Duodenal mucosa (tissue), 2 donors: ENCODE measurements around the gene CRYGN.

Source experiments
- H3K27ac ChIP-seq: one replicate; pipeline ENCODE4 v1.7.0; 2013; ENCODE audit warnings: low read depth, low read length
- H3K27me3 ChIP-seq, 2 donors: one replicate each; pipeline ENCODE4 v1.7.0; 2013; ENCODE audit warnings: low read length in 2 of 2, control low read depth in 1 of 2; ENCODE audit not compliant: insufficient read depth in 2 of 2, control insufficient read depth in 1 of 2
- H3K36me3 ChIP-seq, 2 donors: one replicate each; pipeline ENCODE4 v1.7.0; 2013; ENCODE audit warnings: low read length in 2 of 2, control low read depth in 1 of 2; ENCODE audit not compliant: insufficient read depth in 2 of 2, control insufficient read depth in 1 of 2
- H3K4me1 ChIP-seq, 2 donors: one replicate each; pipeline ENCODE4 v1.7.0; 2013; ENCODE audit warnings: low read length in 2 of 2, control low read depth in 1 of 2; ENCODE audit not compliant: insufficient read depth in 2 of 2, control insufficient read depth in 1 of 2
- H3K4me3 ChIP-seq, 2 donors: one replicate each; pipeline ENCODE4 v1.7.0; 2013; ENCODE audit warnings: low read length in 2 of 2, low read depth in 1 of 2
- H3K9ac ChIP-seq, 2 donors: one replicate each; pipeline ENCODE4 v1.7.0; 2013; ENCODE audit warnings: low read length in 2 of 2, low read depth in 1 of 2
- H3K9me3 ChIP-seq, 2 donors: one replicate each; pipeline ENCODE4 v1.7.0; 2013; ENCODE audit warnings: low read length in 2 of 2, control low read depth in 1 of 2; ENCODE audit not compliant: control insufficient read depth in 1 of 2

Gene CRYGN

DNA sequence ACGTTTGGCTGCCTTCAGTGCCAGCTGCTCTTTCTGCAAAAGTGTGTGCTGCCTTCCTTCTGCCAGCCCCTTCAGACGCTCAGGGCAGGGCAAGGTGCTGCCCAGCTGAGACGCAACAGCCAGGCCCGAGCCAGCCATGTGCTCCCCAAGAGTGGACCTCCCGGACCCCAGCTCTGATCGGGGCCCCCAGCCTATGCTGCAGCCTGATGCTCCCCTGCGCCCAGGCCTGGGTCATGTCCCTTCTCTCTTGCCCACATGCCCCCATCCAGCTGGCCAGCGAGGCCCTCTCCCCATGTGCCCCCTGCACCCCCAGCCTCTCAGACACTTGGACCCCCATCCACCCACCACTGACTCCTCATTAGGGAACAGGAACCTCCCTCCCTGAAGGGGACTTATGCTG is 47.9 kb downstream of the CRYGN start:
- no peak overlapping the region for H3K9ac ChIP-seq
- H3K4me3 ChIP-seq: no peak overlapping the region
- no peak overlapping the region for H3K27ac ChIP-seq
- no peaks in the 10 kb centered on the region for H3K36me3 ChIP-seq
- peaks cover 6 to 8% of the 10 kb centered on the region in 2 donors for H3K27me3 ChIP-seq
- H3K9me3 ChIP-seq: no peaks in the 10 kb centered on the region
- H3K4me1 ChIP-seq: no peaks in the 10 kb centered on the region

DNA sequence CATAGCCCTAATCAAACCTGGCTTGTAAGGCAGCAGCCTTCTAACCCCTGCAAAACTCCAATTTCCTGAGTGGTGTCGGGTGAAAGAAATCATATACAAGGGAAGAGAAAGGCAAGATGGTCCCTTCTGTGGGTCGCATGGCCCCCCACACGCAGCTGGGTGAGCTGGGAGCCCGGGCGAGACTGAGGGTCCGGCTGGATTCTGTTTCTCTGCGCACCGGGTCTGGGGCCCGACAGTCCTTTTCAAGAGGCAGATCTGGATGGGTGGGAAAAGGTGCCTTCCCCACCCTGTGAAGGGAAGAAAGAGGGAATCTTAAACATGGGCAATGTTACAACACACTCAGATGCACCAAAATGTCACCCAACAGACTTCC is 48.6 kb downstream of the CRYGN start:
- no peak overlapping the region for H3K9ac ChIP-seq
- no peaks in the 10 kb centered on the region for H3K36me3 ChIP-seq
- no peaks in the 10 kb centered on the region for H3K4me1 ChIP-seq
- H3K4me3 ChIP-seq: no peak overlapping the region
- no peak overlapping the region for H3K27ac ChIP-seq
- H3K9me3 ChIP-seq: no peaks in the 10 kb centered on the region
- peaks cover 6 to 8% of the 10 kb centered on the region in 2 donors for H3K27me3 ChIP-seq

DNA sequence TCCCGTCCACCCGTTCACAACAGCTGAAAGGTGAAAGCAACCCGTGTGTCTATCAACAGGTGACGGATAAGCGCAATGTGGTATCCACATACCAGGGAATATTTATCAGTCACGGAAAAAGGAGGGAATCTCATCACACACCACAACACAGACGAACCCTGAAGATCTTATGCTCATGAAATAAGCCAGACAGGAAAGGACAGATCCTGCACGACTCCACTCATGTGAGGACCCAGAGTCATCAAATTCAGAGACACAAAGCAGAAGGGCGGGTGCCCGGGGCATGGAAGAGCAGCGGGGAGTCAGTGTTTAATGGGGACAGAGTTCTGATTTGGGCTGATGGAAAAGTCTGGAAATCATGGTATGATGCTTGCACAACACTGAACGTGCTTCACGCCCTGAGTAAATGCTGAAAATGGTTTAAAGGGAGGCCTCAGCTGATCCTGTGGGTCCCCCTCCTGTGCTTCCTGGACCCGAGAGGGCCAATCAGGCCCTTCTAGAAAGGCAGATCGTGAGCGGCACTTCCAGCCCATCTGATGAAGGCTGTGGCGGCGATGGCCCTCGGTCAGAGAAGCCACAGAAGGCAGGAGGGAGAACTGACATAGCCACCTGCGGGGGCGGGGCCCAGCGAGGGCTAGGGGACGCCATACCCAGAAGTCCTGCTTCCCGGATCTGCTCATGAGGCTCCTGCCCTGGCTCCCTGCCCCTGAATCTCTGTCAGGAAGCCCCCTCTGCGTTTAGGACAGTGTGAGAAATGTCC is 49.2 kb downstream of the CRYGN start:
- H3K27ac ChIP-seq: no peak overlapping the region
- peaks cover 6 to 8% of the 10 kb centered on the region in 2 donors for H3K27me3 ChIP-seq
- no peaks in the 10 kb centered on the region for H3K36me3 ChIP-seq
- H3K4me3 ChIP-seq: no peak overlapping the region
- H3K9ac ChIP-seq: no peak overlapping the region
- H3K9me3 ChIP-seq: no peaks in the 10 kb centered on the region
- H3K4me1 ChIP-seq: no peaks in the 10 kb centered on the region

DNA sequence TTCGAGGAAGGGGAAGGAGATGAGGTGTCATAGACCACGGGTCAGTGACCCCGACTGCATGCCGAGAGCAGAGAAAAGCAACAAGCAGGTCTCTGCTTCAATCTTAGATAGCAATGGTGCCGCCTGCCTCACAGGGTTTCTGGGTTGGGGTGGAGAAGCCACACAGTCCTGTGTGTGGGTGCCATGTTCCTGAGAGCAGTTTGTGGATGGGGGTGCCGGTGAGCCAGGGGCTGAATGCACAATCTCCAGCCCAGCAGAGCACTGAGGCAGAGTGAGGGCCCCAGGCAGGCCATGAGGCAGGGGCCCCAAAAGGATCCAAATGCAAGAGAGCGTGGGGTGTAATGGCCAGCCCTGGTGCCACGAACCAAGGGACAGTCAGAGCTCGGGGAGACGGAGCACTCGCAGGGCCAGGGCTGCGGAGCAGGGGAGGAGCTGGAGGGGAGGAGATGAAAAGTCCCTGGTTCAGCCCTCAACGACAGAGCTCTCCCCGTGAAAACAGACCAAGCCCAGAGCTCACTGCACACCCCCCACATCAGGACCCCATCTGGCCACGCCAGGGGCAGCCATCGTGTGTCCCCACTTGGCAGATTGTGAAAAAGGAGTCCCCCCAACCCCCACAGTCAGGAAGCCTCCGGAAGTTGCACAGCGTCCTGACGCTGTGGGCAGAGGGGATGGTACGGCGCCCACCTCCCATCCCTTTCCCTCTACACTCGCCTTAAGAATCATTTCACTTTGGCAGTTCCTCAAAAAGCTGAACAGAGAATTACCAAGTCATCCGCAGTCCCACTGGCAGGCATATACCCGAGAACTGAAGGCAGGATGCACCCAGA is 50.0 kb downstream of the CRYGN start:
- H3K36me3 ChIP-seq: no peaks in the 10 kb centered on the region
- H3K27me3 ChIP-seq: peaks cover 4 to 8% of the 10 kb centered on the region in 2 donors
- H3K27ac ChIP-seq: no peak overlapping the region
- H3K9me3 ChIP-seq: no peaks in the 10 kb centered on the region
- H3K4me1 ChIP-seq: no peaks in the 10 kb centered on the region
- H3K4me3 ChIP-seq: no peak overlapping the region
- no peak overlapping the region for H3K9ac ChIP-seq

GRCh38 chr7:151389096-151389767 is 50.7 kb downstream of the CRYGN start:
- H3K36me3 ChIP-seq: no peaks in the 10 kb centered on the region
- H3K27me3 ChIP-seq: peaks cover 4 to 8% of the 10 kb centered on the region in 2 donors
- no peak overlapping the region for H3K27ac ChIP-seq

DNA sequence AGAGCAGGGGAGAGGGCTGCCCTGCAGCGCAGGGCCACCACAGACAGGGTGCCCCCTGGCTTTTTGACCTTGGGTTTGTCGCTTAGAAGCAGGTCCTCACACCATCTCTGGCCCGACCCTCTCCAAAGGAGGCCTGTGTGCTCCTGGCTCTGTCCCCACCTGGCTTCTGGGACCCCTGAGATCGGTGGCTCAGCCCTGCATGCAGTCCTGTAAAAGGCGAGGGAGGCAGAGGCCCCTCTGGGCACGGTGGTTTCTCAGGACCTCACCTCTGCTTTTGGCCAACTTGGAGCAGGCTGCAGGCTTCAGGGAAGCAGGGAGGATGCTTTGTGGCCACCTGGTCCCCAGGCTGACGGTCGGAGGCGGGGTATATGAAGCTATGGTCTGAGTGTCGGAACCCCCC is 51.5 kb downstream of the CRYGN start:
- H3K4me1 ChIP-seq: no peaks in the 10 kb centered on the region
- H3K4me3 ChIP-seq: no peak overlapping the region
- H3K9me3 ChIP-seq: no peaks in the 10 kb centered on the region
- H3K27ac ChIP-seq: no peak overlapping the region
- no peak overlapping the region for H3K9ac ChIP-seq
- H3K27me3 ChIP-seq: peaks cover 3 to 8% of the 10 kb centered on the region in 2 donors
- H3K36me3 ChIP-seq: no peaks in the 10 kb centered on the region

More at GRCh38 chr7:151389096-151389767, 50.7 kb downstream of the CRYGN start:
- no peak overlapping the region for H3K4me3 ChIP-seq
- H3K9ac ChIP-seq: no peak overlapping the region
- H3K9me3 ChIP-seq: no peaks in the 10 kb centered on the region
- H3K4me1 ChIP-seq: no peaks in the 10 kb centered on the region

DNA sequence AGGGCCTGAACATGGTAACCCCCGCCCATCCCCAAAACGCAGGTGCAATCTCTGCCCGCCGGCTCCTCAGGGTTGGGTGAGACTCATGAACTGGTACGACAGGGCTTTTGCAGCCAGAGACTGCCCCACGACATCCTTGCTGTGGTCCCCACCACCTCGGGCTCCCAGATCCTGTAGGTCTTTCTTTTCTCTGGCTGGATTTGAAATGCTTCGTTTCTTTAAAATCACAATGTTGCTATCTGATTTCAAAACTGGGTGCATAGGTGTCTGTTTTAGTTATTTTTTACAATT is 52.0 kb downstream of the CRYGN start:
- Histone ChIP-seq H3K9ac (no peak overlapping the region), H3K36me3 (no peaks in the 10 kb centered on the region)

DNA sequence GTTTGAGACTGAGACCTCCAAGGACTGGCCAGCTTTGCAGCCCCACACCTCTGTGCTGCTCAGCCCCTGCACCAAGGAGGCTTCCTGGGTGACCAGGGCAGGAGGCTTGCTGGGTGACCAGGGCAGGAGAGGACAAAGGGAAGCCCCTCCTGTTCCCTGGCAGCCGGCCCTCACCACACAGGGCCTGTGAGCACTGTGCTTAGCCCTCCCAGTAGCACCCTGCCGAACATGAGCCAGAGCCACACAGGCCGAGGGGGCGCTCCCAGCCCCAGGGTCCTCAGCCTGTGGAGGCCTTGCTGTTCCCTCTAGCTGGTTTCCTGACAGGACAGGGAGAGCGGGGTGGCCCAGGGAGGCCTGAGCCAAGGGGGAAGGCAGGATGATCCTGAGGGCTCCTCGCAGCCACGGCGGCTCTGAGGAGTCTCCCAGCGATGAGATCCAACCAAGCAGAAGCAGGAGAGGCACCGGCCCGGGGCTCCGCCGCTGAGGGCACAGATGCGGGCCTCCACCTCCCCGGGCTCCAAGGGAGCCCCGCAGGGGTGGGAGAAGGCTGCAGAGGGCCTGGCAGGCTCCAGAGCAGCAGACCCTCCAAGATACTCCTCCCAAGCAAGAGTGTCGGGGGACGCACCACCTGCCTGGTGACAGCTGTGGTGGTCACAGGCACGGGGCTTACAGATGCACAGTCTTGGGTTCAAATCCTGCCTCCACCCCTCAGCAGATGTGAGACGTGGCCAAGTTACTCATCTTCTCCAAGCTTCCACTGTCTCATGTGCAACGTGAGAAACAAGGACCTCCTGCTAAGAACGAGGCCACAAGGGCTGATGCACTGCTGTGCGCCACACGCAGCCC is 52.6 kb downstream of the CRYGN start:
- no peaks in the 10 kb centered on the region for H3K36me3 ChIP-seq
- H3K27me3 ChIP-seq: peaks cover 4% of the 10 kb centered on the region in 2 donors
- H3K9ac ChIP-seq: no peak overlapping the region
- no peaks in the 10 kb centered on the region for H3K9me3 ChIP-seq
- H3K4me3 ChIP-seq: no peak overlapping the region
- no peaks in the 10 kb centered on the region for H3K4me1 ChIP-seq
- H3K27ac ChIP-seq: no peak overlapping the region

More for the DNA sequence above, 52.0 kb downstream of the CRYGN start:
- Histone ChIP-seq H3K4me3 (no peak overlapping the region), H3K27ac (no peak overlapping the region), H3K9me3 (no peaks in the 10 kb centered on the region), H3K27me3 (peaks cover 0 to 3% of the 10 kb centered on the region in 2 donors), H3K4me1 (no peaks in the 10 kb centered on the region)

DNA sequence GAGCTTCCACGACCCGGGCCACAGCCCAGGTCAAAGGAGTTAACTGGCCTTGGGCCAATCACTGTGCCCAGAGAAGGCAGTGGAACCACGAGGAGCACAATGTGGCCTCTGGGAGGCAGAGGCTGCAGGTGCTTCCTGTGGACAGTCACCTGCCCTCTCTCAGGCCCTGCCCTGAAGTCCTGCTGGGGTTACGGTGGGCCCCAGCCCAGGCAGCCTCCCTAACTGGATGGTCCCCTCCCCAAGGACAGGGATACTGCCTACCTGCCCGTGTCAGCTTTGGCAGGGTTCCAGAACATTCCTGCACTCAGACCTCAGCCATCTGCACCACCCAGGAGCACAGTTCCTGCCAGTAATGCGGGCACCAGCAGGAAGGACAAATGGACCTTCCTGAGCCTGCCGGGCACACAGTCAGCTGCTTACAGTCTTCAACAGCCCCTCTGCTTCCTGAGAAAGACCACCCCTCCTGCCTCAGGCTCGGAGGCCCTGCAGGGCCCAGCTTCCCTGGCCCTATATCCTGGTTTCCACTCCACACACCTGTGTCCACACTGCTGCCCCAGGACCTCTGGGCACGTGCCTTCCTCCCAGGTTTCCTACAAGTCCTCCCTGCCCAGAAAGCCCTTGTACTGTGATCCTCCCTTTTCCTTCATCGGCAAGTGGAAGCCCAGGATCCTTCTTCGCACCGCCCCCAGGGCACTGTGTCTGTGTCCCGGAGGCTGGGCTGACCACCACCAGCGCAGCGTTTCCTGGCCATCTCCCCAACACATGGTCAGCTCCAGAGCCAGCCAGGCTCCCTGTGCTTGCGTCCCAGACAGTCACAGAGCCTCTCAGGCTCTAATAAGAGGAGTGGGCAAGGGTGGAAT is 53.4 kb downstream of the CRYGN start:
- H3K4me1 ChIP-seq: peaks cover 6% of the 10 kb centered on the region in 2 donors
- peaks cover 10 to 13% of the 10 kb centered on the region in 2 donors for H3K27me3 ChIP-seq
- H3K27ac ChIP-seq: no peak overlapping the region
- H3K4me3 ChIP-seq: no peak overlapping the region
- no peak overlapping the region for H3K9ac ChIP-seq
- H3K9me3 ChIP-seq: no peaks in the 10 kb centered on the region
- H3K36me3 ChIP-seq: no peaks in the 10 kb centered on the region
